ENCODE measurements around the gene PPFIBP2.
A peak's percentile ranks its signal among the peaks of the same experiment; 100 is the strongest.

PPFIBP2 gene

DNA sequence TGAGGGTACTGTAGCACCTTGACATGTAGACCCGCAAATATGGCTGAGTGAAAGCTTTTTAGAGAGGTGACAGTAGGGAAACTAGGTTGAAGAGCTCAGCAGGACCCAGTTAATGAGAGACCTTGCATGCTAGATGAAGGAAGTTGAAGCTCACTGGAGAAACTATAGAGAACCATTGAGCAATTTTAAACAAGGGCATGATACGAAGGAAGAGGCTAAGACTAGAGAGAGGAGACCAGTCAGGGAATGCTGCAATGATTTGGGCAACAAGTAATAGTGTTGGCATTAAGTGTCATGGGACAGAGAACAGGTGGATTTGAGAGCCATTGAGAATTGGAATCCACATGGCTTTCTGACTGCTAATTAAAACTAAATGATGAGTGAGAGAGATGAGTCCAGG is 24.4 kb upstream of the PPFIBP2 start:
- no peaks in the 10 kb centered on the region for H3K27me3 ChIP-seq (ENCODE audit: insufficient read depth, poor library complexity, severe bottlenecking)
- no peak overlapping the region for H3K4me3 ChIP-seq (ENCODE audit: severe bottlenecking)
- no peak overlapping the region for H3K27ac ChIP-seq (ENCODE audit: poor library complexity, severe bottlenecking)
- no peaks in the 10 kb centered on the region for H3K36me3 ChIP-seq (ENCODE audit: low read depth)
- H3K4me1 ChIP-seq (ENCODE audit: insufficient read depth, poor library complexity, severe bottlenecking) = no peaks in the 10 kb centered on the region
- ATAC-seq (ENCODE audit: low read depth) = no peak
- TF ChIP-seq, protein P1, sequence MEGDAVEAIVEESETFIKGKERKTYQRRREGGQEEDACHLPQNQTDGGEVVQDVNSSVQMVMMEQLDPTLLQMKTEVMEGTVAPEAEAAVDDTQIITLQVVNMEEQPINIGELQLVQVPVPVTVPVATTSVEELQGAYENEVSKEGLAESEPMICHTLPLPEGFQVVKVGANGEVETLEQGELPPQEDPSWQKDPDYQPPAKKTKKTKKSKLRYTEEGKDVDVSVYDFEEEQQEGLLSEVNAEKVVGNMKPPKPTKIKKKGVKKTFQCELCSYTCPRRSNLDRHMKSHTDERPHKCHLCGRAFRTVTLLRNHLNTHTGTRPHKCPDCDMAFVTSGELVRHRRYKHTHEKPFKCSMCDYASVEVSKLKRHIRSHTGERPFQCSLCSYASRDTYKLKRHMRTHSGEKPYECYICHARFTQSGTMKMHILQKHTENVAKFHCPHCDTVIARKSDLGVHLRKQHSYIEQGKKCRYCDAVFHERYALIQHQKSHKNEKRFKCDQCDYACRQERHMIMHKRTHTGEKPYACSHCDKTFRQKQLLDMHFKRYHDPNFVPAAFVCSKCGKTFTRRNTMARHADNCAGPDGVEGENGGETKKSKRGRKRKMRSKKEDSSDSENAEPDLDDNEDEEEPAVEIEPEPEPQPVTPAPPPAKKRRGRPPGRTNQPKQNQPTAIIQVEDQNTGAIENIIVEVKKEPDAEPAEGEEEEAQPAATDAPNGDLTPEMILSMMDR (IDR thresholded peaks at IDR 0.05; ENCODE audit: poor library complexity, severe bottlenecking) = no peak
- no peak for DNase-seq (ENCODE audit: low spot score)
- peaks cover 1% of the 10 kb centered on the region for H3K9me3 ChIP-seq (ENCODE audit: severe bottlenecking)

DNA sequence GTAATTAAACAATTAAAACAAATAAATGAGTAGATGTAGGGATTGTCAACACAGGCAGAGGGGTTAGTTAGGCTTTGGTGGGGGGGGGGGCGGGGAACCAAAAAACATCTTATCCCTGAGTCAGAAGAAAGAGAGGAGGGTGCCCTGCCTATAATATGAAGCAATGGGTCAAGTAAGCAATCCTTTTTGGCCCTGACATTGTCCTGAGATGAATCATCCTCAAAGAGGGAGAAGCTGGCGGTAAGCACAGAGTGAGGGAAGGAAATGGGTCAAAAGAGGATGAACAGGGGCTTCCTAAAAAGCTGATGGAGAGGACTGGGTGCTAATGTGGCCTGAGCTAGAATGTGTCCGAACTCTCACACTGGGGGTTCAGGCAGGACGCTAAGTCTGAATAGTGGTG is 23.7 kb upstream of the PPFIBP2 start:
- TF ChIP-seq, protein P1 (IDR thresholded peaks at IDR 0.05; ENCODE audit: poor library complexity, severe bottlenecking) = no peak
- Histone ChIP-seq H3K36me3 (ENCODE audit: low read depth) (no peaks in the 10 kb centered on the region), H3K27me3 (ENCODE audit: insufficient read depth, poor library complexity, severe bottlenecking) (no peaks in the 10 kb centered on the region), H3K27ac (ENCODE audit: poor library complexity, severe bottlenecking) (no peak overlapping the region), H3K9me3 (ENCODE audit: severe bottlenecking) (peaks cover 1% of the 10 kb centered on the region), H3K4me3 (ENCODE audit: severe bottlenecking) (no peak overlapping the region), H3K4me1 (ENCODE audit: insufficient read depth, poor library complexity, severe bottlenecking) (no peaks in the 10 kb centered on the region)
- DNase-seq (ENCODE audit: low spot score) (no peak), ATAC-seq (ENCODE audit: low read depth) (peak; percentile 84)

DNA sequence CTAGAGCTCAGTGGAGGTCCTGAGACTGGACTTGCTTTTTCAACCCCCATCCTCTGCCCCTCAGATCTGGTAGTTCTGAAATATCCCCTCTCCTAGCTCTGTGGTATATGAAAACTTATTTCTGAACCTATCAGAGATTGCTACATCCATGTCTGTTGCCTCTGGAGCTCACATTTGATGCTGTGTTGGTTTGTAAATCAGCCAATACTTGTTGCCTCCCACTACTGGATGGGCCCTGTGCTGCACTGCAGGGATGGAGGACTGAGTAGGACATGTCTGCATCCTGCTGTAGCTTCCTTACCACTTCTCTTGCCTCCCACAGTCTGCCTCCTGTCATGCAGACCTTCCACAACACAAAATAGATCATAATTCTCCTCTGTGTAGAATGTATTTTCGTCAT is 23.3 kb upstream of the PPFIBP2 start:
- Histone ChIP-seq H3K4me3 (ENCODE audit: severe bottlenecking) (no peak overlapping the region), H3K36me3 (ENCODE audit: low read depth) (no peaks in the 10 kb centered on the region), H3K4me1 (ENCODE audit: insufficient read depth, poor library complexity, severe bottlenecking) (no peaks in the 10 kb centered on the region), H3K9me3 (ENCODE audit: severe bottlenecking) (peaks cover 1% of the 10 kb centered on the region), H3K27me3 (ENCODE audit: insufficient read depth, poor library complexity, severe bottlenecking) (no peaks in the 10 kb centered on the region), H3K27ac (ENCODE audit: poor library complexity, severe bottlenecking) (no peak overlapping the region)
- ATAC-seq (ENCODE audit: low read depth) = no peak
- DNase-seq (ENCODE audit: low spot score) = no peak
- TF ChIP-seq, protein P1 (IDR thresholded peaks at IDR 0.05; ENCODE audit: poor library complexity, severe bottlenecking) = no peak

DNA sequence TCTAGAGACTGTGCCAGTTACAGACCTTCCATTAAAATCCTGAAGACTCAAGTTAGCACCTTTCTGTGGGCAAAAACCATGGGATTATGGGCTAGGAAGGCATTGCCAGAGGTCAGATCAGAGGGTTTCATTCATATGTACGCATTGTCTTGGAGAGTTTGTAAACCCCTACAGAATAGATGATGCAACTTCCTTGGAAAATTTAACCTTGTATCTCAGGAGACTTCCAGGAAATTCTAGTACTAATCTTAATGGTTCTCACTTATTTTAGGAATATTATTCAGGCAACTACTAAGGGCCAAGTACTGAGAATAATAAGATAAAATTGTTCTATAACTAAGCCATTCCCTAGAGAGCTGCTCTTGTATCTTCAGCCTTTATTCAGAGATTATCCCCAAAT is 21.5 kb upstream of the PPFIBP2 start:
- H3K9me3 ChIP-seq (ENCODE audit: severe bottlenecking) = peaks cover 1% of the 10 kb centered on the region
- H3K4me1 ChIP-seq (ENCODE audit: insufficient read depth, poor library complexity, severe bottlenecking) = no peaks in the 10 kb centered on the region
- DNase-seq (ENCODE audit: low spot score) (no peak), ATAC-seq (ENCODE audit: low read depth) (no peak)
- TF ChIP-seq, protein P1 (IDR thresholded peaks at IDR 0.05; ENCODE audit: poor library complexity, severe bottlenecking) = no peak
- no peaks in the 10 kb centered on the region for H3K27me3 ChIP-seq (ENCODE audit: insufficient read depth, poor library complexity, severe bottlenecking)
- H3K27ac ChIP-seq (ENCODE audit: poor library complexity, severe bottlenecking) = no peak overlapping the region
- no peaks in the 10 kb centered on the region for H3K36me3 ChIP-seq (ENCODE audit: low read depth)
- H3K4me3 ChIP-seq (ENCODE audit: severe bottlenecking) = no peak overlapping the region

DNA sequence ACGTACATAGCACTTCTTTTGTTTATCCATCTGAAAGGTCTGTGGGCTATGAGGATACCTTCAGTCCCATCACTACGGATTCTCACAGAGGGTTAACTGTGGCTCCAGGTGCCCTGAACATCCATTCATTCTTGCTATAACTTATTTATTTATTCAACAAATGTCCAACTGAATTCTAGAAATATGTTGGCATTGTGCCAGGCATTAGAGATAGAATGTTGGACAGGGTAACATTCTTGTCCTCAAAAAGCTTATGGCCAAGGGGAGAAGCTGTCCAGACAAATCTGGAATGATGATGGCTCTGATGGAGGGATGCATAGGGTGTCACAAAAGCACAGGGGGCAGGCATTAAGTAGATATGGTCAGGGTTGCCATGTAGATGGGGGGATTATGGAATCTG is 20.1 kb upstream of the PPFIBP2 start:
- TF ChIP-seq, protein P1 (IDR thresholded peaks at IDR 0.05; ENCODE audit: poor library complexity, severe bottlenecking) = no peak
- peaks cover 1% of the 10 kb centered on the region for H3K9me3 ChIP-seq (ENCODE audit: severe bottlenecking)
- H3K4me3 ChIP-seq (ENCODE audit: severe bottlenecking) = no peak overlapping the region
- no peaks in the 10 kb centered on the region for H3K27me3 ChIP-seq (ENCODE audit: insufficient read depth, poor library complexity, severe bottlenecking)
- ATAC-seq (ENCODE audit: low read depth) (no peak), DNase-seq (ENCODE audit: low spot score) (no peak)
- no peak overlapping the region for H3K27ac ChIP-seq (ENCODE audit: poor library complexity, severe bottlenecking)
- H3K36me3 ChIP-seq (ENCODE audit: low read depth) = no peaks in the 10 kb centered on the region
- no peaks in the 10 kb centered on the region for H3K4me1 ChIP-seq (ENCODE audit: insufficient read depth, poor library complexity, severe bottlenecking)

Data from RWPE2 (cell line).